SK-N-SH (cell line): ENCODE results near the gene ERC2. TPM values are rescaled to one million over a fixed set of nuclear protein-coding genes. Genes with fewer than 3 reads are reported as not detected.

ENCODE experiments used
- CTCF ChIA-PET: fragments of 300-600, 350-600 bp; formaldehyde crosslinking; extraction: SDS; loops from one replicate; lab custom pipeline; 2021; lab: Yijun Ruan, JAX
- POLR2A ChIA-PET: fragments of 350-600 bp; sonication (Branson Sonifier 250); formaldehyde crosslinking; extraction: SDS; loops from one replicate; lab custom pipeline; 2020; ENCODE audit warnings: antibody characterized with exemption, inconsistent platforms; lab: Yijun Ruan, JAX
- DNase-seq: peaks from one replicate; pipeline ENCODE4 v3.0.0; 2012
- H2AFZ ChIP-seq: fragments of 200-600 bp; sonication (generic); 2 replicates; pipeline ENCODE4 v1.8.1; 2016; ENCODE audit warnings: antibody characterized with exemption, mild to moderate bottlenecking, low read depth
- H3F3A ChIP-seq: fragments of 200-600 bp; sonication (generic); replicated peaks from 2 replicates; pipeline ENCODE3; 2016; ENCODE audit warnings: antibody characterized with exemption, mild to moderate bottlenecking; ENCODE audit not compliant: insufficient read depth
- H3K27ac ChIP-seq, 2 experiments: fragments of 200-500 bp in 1 of 2; fragments of 200-600 bp in 1 of 2; sonication (Bioruptor generic) in 1 of 2; sonication (generic), shearing (Covaris generic) in 1 of 2; 2 replicates each; pipeline versions ENCODE4 v1.5.1 to v1.6.1; 2014 to 2016; ENCODE audit warnings: low read depth in 2 of 2, inconsistent platforms in 1 of 2, low read length in 1 of 2, mild to moderate bottlenecking in 1 of 2, mixed read lengths in 1 of 2
- H3K27me3 ChIP-seq: fragments of 200-600 bp; sonication (generic), shearing (Covaris generic); 2 replicates; pipeline ENCODE4 v1.6.1; 2016; ENCODE audit warnings: mixed run types; ENCODE audit not compliant: insufficient read depth
- H3K36me3 ChIP-seq, 2 experiments: fragments of 200-500 bp in 1 of 2; fragments of 200-600 bp in 1 of 2; sonication (Bioruptor generic) in 1 of 2; sonication (generic) in 1 of 2; replicated peaks in 1 of 2; 2 replicates each; pipeline versions ENCODE3 to v1.5.1; 2014 to 2016; ENCODE audit warnings: low read length in 1 of 2, mild to moderate bottlenecking in 1 of 2; ENCODE audit not compliant: insufficient read depth in 2 of 2, control insufficient read depth in 1 of 2
- H3K4me1 ChIP-seq, 2 experiments: fragments of 200-500 bp in 1 of 2; fragments of 200-600 bp in 1 of 2; sonication (Bioruptor generic) in 1 of 2; sonication (generic), shearing (Covaris generic) in 1 of 2; 2 replicates each; pipeline versions ENCODE4 v1.5.1 to v1.6.1; 2014 to 2016; ENCODE audit warnings: low read depth in 1 of 2, low read length in 1 of 2, mixed run types in 1 of 2; ENCODE audit not compliant: insufficient read depth in 2 of 2, control insufficient read depth in 1 of 2
- H3K4me2 ChIP-seq: fragments of 200-600 bp; sonication (generic), shearing (Covaris generic); 2 replicates; pipeline ENCODE4 v1.6.1; 2017; ENCODE audit warnings: mixed run types
- H3K4me3 ChIP-seq, 2 experiments: fragments of 200-500 bp in 1 of 2; fragments of 200-600 bp in 1 of 2; sonication (Bioruptor generic) in 1 of 2; sonication (generic), shearing (Covaris generic) in 1 of 2; 2 replicates each; pipeline versions ENCODE4 v1.5.1 to v1.8.1; 2014 to 2016; ENCODE audit warnings: low read depth in 2 of 2, inconsistent platforms in 1 of 2, low read length in 1 of 2, mild to moderate bottlenecking in 1 of 2, mixed read lengths in 1 of 2, moderate library complexity in 1 of 2
- H3K79me2 ChIP-seq: fragments of 200-600 bp; sonication (generic); 2 replicates; pipeline ENCODE4 v1.8.1; 2017; ENCODE audit warnings: mild to moderate bottlenecking; ENCODE audit not compliant: insufficient read depth
- H3K9ac ChIP-seq: fragments of 200-600 bp; sonication (generic); 2 replicates; pipeline ENCODE4 v1.6.1; 2017; ENCODE audit warnings: mixed run types
- H3K9me2 ChIP-seq: fragments of 200-600 bp; sonication (generic); 2 replicates; pipeline ENCODE4 v1.6.1; 2017; ENCODE audit warnings: mixed run types
- H3K9me3 ChIP-seq: fragments of 200-600 bp; sonication (generic); 2 replicates; pipeline ENCODE4 v1.6.1; 2017; ENCODE audit warnings: mixed run types, mild to moderate bottlenecking, moderate library complexity
- H4K20me1 ChIP-seq: fragments of 200-600 bp; sonication (generic); 2 replicates; pipeline ENCODE4 v1.6.1; 2017; ENCODE audit warnings: mild to moderate bottlenecking, mixed run types; ENCODE audit not compliant: insufficient read depth
- EP300 ChIP-seq, 2 experiments: IDR thresholded peaks; 2 replicates each; pipeline versions ENCODE4 v1.4.0 to v1.6.1; 2012; ENCODE audit warnings: borderline replicate concordance in 1 of 2, low read depth in 1 of 2, low read length in 1 of 2
- EZH2phosphoT487 ChIP-seq: fragments of 200-600 bp; sonication (generic); IDR thresholded peaks from 2 replicates; pipeline ENCODE4 v1.6.1; 2017; ENCODE audit warnings: low read depth, mixed run types, mild to moderate bottlenecking, antibody characterized with exemption, moderate library complexity, borderline replicate concordance
- FOXJ3 ChIP-seq: sonication (generic); formaldehyde crosslinking; IDR thresholded peaks from 2 replicates; pipeline ENCODE4 v1.5.1; 2020; ENCODE audit warnings: mild to moderate bottlenecking, missing genetic modification reagents
- GATA2 ChIP-seq: sonication (generic); formaldehyde crosslinking; IDR thresholded peaks from 2 replicates; pipeline ENCODE4 v1.5.0; 2020; ENCODE audit warnings: mild to moderate bottlenecking, missing genetic modification reagents
- POLR2AphosphoS5 ChIP-seq: IDR thresholded peaks from 2 replicates; pipeline ENCODE4 v1.6.1; 2012; ENCODE audit warnings: low read depth, low read length
- RFX5 ChIP-seq: IDR thresholded peaks from 2 replicates; pipeline ENCODE4 v1.6.1; 2012; ENCODE audit warnings: mild to moderate bottlenecking, improper control_type of control experiment, low read length
- RXRA ChIP-seq: IDR thresholded peaks from 2 replicates; pipeline ENCODE4 v1.4.0; 2012; ENCODE audit warnings: low read depth, mild to moderate bottlenecking, borderline replicate concordance
- SIN3A ChIP-seq: IDR thresholded peaks from 2 replicates; pipeline ENCODE4 v1.6.1; 2012; ENCODE audit warnings: low read depth, mild to moderate bottlenecking, low read length, moderate library complexity, borderline replicate concordance
- SMC3 ChIP-seq: IDR thresholded peaks from 2 replicates; pipeline ENCODE4 v1.6.1; 2012; ENCODE audit warnings: low read depth, low read length, improper control_type of control experiment
- TAF1 ChIP-seq: IDR thresholded peaks from 2 replicates; pipeline ENCODE4 v1.6.1; 2012; ENCODE audit warnings: low read depth, mild to moderate bottlenecking, low read length, moderate library complexity, borderline replicate concordance
- WGBS: methylation state at CpG from one replicate; pipeline ENCODE4 v1.1.6; 2017; ENCODE audit warnings: low lambda C conversion rate; 5-methylcytosine and 5-hydroxymethylcytosine counted together
- polyA plus RNA-seq, 3 experiments: library from polyadenylated mRNA; depleted of rRNA; stranded (reverse); fragments of >200 nt; gene quantifications; 2 replicates each; pipeline ENCODE4 v1.2.3, GENCODE V29; 2012
- TF ChIP-seq, protein P1 (sequence below): fragments of 200-600 bp; sonication (generic); IDR thresholded peaks from 2 replicates; pipeline ENCODE4 v1.6.1; 2017; ENCODE audit warnings: antibody characterized with exemption, mild to moderate bottlenecking, moderate library complexity
- TF ChIP-seq, protein P2 (sequence below): IDR thresholded peaks from 2 replicates; pipeline ENCODE4 v1.6.1; 2012; ENCODE audit warnings: mild to moderate bottlenecking, low read depth, low read length, moderate library complexity
- TF ChIP-seq, protein P3 (sequence below): IDR thresholded peaks from 2 replicates; pipeline ENCODE4 v1.4.0; 2012; ENCODE audit warnings: low read depth

The ERC2 gene
- polyA plus RNA-seq, 1 of the 3 experiments (the other 2 are of a cell fraction), result 1.6 TPM

DNA sequence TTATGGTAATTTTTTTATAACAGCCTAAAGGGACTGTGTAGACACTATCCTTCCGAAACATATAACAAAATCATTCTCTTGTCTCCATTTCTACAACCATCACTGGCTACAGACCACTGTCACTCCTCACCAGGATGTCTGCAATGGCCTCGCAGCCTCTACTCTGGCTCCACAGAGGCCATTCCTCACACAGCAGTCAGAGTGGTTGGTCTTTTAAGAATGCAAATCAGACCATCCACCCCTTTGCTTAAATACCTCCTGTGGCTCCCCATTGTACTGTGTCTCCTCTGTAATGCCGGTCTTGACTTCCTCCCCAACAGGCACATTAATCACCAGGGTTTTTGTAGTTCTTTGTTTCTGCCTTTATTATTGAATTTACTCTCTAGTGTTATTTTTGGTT lies 344.8 kb downstream of the ERC2 start:
- Histone ChIP-seq H3K27me3 (no peaks in the 10 kb centered on the region), H3K79me2 (no peaks in the 10 kb centered on the region), H3K36me3 (no peaks in the 10 kb centered on the region), H3K4me1 (peaks cover 4 to 7% of the 10 kb centered on the region in 2 experiments; a peak in 3 of 4 replicates), H3F3A (peaks cover 11% of the 10 kb centered on the region), H2AFZ (no peak overlapping the region), H3K9me3 (no peaks in the 10 kb centered on the region), H3K9ac (no peak overlapping the region), H4K20me1 (no peaks in the 10 kb centered on the region), H3K9me2 (no peaks in the 10 kb centered on the region), H3K27ac (no peak overlapping the region), H3K4me3 (no peak overlapping the region), H3K4me2 (no peak overlapping the region)
- POLR2A ChIA-PET, result no interaction called here
- TF ChIP-seq RFX5 (no peak), FOXJ3 (no peak), POLR2AphosphoS5 (no peak), RXRA (no peak), TAF1 (no peak), SMC3 (no peak), EZH2phosphoT487 (no peak), SIN3A (no peak)
- TF ChIP-seq, protein P1, sequence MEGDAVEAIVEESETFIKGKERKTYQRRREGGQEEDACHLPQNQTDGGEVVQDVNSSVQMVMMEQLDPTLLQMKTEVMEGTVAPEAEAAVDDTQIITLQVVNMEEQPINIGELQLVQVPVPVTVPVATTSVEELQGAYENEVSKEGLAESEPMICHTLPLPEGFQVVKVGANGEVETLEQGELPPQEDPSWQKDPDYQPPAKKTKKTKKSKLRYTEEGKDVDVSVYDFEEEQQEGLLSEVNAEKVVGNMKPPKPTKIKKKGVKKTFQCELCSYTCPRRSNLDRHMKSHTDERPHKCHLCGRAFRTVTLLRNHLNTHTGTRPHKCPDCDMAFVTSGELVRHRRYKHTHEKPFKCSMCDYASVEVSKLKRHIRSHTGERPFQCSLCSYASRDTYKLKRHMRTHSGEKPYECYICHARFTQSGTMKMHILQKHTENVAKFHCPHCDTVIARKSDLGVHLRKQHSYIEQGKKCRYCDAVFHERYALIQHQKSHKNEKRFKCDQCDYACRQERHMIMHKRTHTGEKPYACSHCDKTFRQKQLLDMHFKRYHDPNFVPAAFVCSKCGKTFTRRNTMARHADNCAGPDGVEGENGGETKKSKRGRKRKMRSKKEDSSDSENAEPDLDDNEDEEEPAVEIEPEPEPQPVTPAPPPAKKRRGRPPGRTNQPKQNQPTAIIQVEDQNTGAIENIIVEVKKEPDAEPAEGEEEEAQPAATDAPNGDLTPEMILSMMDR, result no peak
- TF ChIP-seq, protein P2, sequence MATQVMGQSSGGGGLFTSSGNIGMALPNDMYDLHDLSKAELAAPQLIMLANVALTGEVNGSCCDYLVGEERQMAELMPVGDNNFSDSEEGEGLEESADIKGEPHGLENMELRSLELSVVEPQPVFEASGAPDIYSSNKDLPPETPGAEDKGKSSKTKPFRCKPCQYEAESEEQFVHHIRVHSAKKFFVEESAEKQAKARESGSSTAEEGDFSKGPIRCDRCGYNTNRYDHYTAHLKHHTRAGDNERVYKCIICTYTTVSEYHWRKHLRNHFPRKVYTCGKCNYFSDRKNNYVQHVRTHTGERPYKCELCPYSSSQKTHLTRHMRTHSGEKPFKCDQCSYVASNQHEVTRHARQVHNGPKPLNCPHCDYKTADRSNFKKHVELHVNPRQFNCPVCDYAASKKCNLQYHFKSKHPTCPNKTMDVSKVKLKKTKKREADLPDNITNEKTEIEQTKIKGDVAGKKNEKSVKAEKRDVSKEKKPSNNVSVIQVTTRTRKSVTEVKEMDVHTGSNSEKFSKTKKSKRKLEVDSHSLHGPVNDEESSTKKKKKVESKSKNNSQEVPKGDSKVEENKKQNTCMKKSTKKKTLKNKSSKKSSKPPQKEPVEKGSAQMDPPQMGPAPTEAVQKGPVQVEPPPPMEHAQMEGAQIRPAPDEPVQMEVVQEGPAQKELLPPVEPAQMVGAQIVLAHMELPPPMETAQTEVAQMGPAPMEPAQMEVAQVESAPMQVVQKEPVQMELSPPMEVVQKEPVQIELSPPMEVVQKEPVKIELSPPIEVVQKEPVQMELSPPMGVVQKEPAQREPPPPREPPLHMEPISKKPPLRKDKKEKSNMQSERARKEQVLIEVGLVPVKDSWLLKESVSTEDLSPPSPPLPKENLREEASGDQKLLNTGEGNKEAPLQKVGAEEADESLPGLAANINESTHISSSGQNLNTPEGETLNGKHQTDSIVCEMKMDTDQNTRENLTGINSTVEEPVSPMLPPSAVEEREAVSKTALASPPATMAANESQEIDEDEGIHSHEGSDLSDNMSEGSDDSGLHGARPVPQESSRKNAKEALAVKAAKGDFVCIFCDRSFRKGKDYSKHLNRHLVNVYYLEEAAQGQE, result no peak
- WGBS, result 99% methylated on average over 3 of the region's 3 CpGs
- DNase-seq, result no peak
- CTCF ChIA-PET, result no interaction called here

DNA sequence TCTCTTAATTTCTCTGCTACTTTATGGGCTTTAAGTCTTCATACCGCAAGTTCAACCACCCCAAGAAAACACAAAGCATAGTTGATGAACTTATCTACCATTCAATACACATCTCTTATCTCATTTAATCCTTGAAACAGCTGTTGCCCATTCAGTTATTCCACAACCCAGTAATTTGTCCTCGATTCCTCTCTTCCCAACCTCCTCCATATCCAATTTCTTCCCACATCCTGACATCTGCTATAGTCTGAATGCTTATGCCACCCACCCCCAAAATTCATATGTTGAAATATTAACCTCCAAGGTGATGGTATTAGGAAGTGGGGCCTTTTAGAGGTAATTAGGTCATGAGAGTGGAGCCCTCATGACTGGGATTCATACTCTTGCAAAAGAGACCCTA lies 345.4 kb downstream of the ERC2 start:
- H2AFZ ChIP-seq, result no peak overlapping the region
- H3K9ac ChIP-seq, result no peak overlapping the region
- ChIA-PET CTCF (no interaction called here), POLR2A (no interaction called here)
- H3F3A ChIP-seq, result peaks cover 11% of the 10 kb centered on the region
- H3K9me2 ChIP-seq, result no peaks in the 10 kb centered on the region
- H4K20me1 ChIP-seq, result no peaks in the 10 kb centered on the region
- WGBS, result 89% methylated on average over 2 of the region's 2 CpGs
- no peaks in the 10 kb centered on the region for H3K79me2 ChIP-seq
- H3K4me2 ChIP-seq, result no peak overlapping the region
- H3K4me3 ChIP-seq, result no peak overlapping the region
- no peaks in the 10 kb centered on the region for H3K36me3 ChIP-seq
- TF ChIP-seq, protein P3, sequence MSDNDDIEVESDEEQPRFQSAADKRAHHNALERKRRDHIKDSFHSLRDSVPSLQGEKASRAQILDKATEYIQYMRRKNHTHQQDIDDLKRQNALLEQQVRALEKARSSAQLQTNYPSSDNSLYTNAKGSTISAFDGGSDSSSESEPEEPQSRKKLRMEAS, result no peak
- no peak for TF ChIP-seq EP300 (IDR thresholded peaks at IDR 0.05; ENCODE audit: borderline replicate concordance in 1 of 2, low read depth in 1 of 2, low read length in 1 of 2)
- no peak for TF ChIP-seq GATA2 (CRISPR knock-in tag)
- TF ChIP-seq, all 33 proteins: peak for 0
- Histone ChIP-seq H3K27ac (no peak overlapping the region), H3K9me3 (no peaks in the 10 kb centered on the region), H3K4me1 (peaks cover 4 to 7% of the 10 kb centered on the region in 2 experiments; a peak in 3 of 4 replicates), H3K27me3 (no peaks in the 10 kb centered on the region)
- no peak for DNase-seq
